GM12878 (cell line): ENCODE measurements around the gene DDX24. TPM values are rescaled to one million over a fixed set of nuclear protein-coding genes. Genes with fewer than 3 reads are reported as not detected.

Experiments used
- ATAC-seq: fragments of 200-7000 bp; cut with Tn5 transposase; 3 replicates; pipeline ENCODE4 v1.9.1; 2020; ENCODE audit warnings: mild to moderate bottlenecking, moderate library complexity
- BruUV-seq: library from RNA; stranded (reverse); fragments of 400-500 nt; replicated peaks from 2 replicates; lab custom pipeline; 2021; lab: Mats Ljungman, UMichigan
- CTCF ChIA-PET: fragments of 300-600 bp; sonication (Branson Sonifier 250); formaldehyde crosslinking; extraction: SDS; loops from one replicate; lab custom pipeline; 2021; ENCODE audit warnings: inconsistent platforms; lab: Yijun Ruan, JAX
- POLR2A ChIA-PET: fragments of 350-600 bp; formaldehyde crosslinking; extraction: SDS; loops from one replicate; lab custom pipeline; 2021; ENCODE audit warnings: inconsistent platforms; lab: Charles Lee
- RAD21 ChIA-PET: fragments of 300-600 bp; sonication (Branson Sonifier 250); formaldehyde crosslinking; loops from one replicate; lab custom pipeline; 2023; ENCODE audit warnings: antibody characterized with exemption; ENCODE audit not compliant: unreplicated experiment; lab: Charles Lee
- SMC1A ChIA-PET: fragments of 300-600 bp; sonication (Branson Sonifier 250); formaldehyde crosslinking; loops from one replicate; lab custom pipeline; 2023; ENCODE audit not compliant: unreplicated experiment, uncharacterized antibody; lab: Charles Lee
- DNase-seq: peaks from one replicate; pipeline ENCODE4 v3.0.0-alpha.2; 2011; ENCODE audit warnings: low read depth, low spot score
- FAIRE-seq: peaks from 3 replicates; lab custom pipeline; 2011; peaks lifted over from hg19 to GRCh38; lab: Jason Lieb, UNC
- H2AFZ ChIP-seq: 2 replicates; pipeline ENCODE4 v1.6.0; 2011; ENCODE audit warnings: low read depth, low read length, control low read depth; ENCODE audit not compliant: control insufficient read depth
- H3K27ac ChIP-seq: 2 replicates; pipeline ENCODE4 v1.5.1; 2011; ENCODE audit warnings: control low read depth; ENCODE audit not compliant: control insufficient read depth, insufficient read depth
- H3K27me3 ChIP-seq, 2 experiments: replicated peaks in 1 of 2; 2 replicates each; pipeline versions ENCODE4 v1.6.0 to v1.6.1; 2011; ENCODE audit warnings: low read length in 1 of 2; ENCODE audit not compliant: control insufficient read depth in 2 of 2, insufficient read depth in 2 of 2
- H3K36me3 ChIP-seq, 2 experiments: 2 replicates each; pipeline ENCODE4 v1.5.1; 2011; ENCODE audit warnings: low read length in 1 of 2; ENCODE audit not compliant: control insufficient read depth in 2 of 2, insufficient read depth in 2 of 2
- H3K4me1 ChIP-seq: 2 replicates; pipeline ENCODE4 v1.6.1; 2011; ENCODE audit warnings: mild to moderate bottlenecking, low read length, moderate library complexity, mixed read lengths; ENCODE audit not compliant: control insufficient read depth, insufficient read depth
- H3K4me2 ChIP-seq: 2 replicates; pipeline ENCODE4 v1.6.0; 2011; ENCODE audit warnings: control low read depth; ENCODE audit not compliant: control insufficient read depth, insufficient read depth
- H3K4me3 ChIP-seq: fragments of 200-600 bp; sonication (generic); 2 replicates; pipeline ENCODE4 v1.5.1; 2016
- H3K79me2 ChIP-seq: 2 replicates; pipeline ENCODE4 v1.6.0; 2011; ENCODE audit warnings: low read length; ENCODE audit not compliant: control insufficient read depth, insufficient read depth
- H3K9ac ChIP-seq: 2 replicates; pipeline ENCODE4 v1.8.0; 2011; ENCODE audit warnings: low read length, control low read depth, mixed read lengths; ENCODE audit not compliant: control insufficient read depth, insufficient read depth
- H3K9me3 ChIP-seq: replicated peaks from 3 replicates; pipeline ENCODE4 v1.5.1; 2011; ENCODE audit warnings: mild to moderate bottlenecking, low read length; ENCODE audit not compliant: control insufficient read depth, insufficient read depth
- H4K20me1 ChIP-seq: 2 replicates; pipeline ENCODE4 v1.6.0; 2011; ENCODE audit not compliant: control insufficient read depth, insufficient read depth
- CBFB ChIP-seq: IDR thresholded peaks from 2 replicates; pipeline ENCODE4 v1.6.1; 2016; ENCODE audit warnings: antibody characterized with exemption, low read depth
- DPF2 ChIP-seq: fragments of 450-650 bp; IDR thresholded peaks from 2 replicates; pipeline ENCODE4 v1.6.1; 2017; ENCODE audit warnings: mild to moderate bottlenecking
- EGR1 ChIP-seq, 2 experiments: IDR thresholded peaks; 1 replicate in 1 of 2; 2 replicates in 1 of 2; pipeline ENCODE4 v1.6.1; 2011 to 2012; ENCODE audit warnings: low read depth in 2 of 2, low read length in 2 of 2, borderline replicate concordance in 1 of 2, mild to moderate bottlenecking in 1 of 2, moderate library complexity in 1 of 2
- ELK1 ChIP-seq: IDR thresholded peaks from 2 replicates; pipeline ENCODE4 v1.6.1; 2012; ENCODE audit warnings: low read depth, low read length, improper control_type of control experiment
- NR2C1 ChIP-seq: fragments of 450-650 bp; IDR thresholded peaks from 2 replicates; pipeline ENCODE4 v1.6.1; 2017; ENCODE audit warnings: antibody characterized with exemption, mild to moderate bottlenecking, moderate library complexity
- POLR2A ChIP-seq: IDR thresholded peaks from 2 replicates; pipeline ENCODE4 v1.6.1; 2011; ENCODE audit warnings: low read depth, mild to moderate bottlenecking, low read length
- SMARCA5 ChIP-seq: fragments of 450-650 bp; IDR thresholded peaks from 2 replicates; pipeline ENCODE4 v1.6.1; 2017; ENCODE audit warnings: mild to moderate bottlenecking
- ZBTB33 ChIP-seq: fragments of 450-650 bp; IDR thresholded peaks from 2 replicates; pipeline ENCODE4 v1.6.1; 2017; ENCODE audit warnings: mild to moderate bottlenecking
- ZNF687 ChIP-seq: fragments of 450-650 bp; IDR thresholded peaks from 2 replicates; pipeline ENCODE4 v1.6.1; 2017; ENCODE audit warnings: mild to moderate bottlenecking, moderate library complexity
- WGBS: methylation state at CpG from one replicate; pipeline ENCODE4 v1.1.6; 2016; ENCODE audit warnings: low lambda C conversion rate; ENCODE audit not compliant: insufficient replicate concordance, insufficient coverage; ENCODE audit errors: missing lambda C conversion rate; 5-methylcytosine and 5-hydroxymethylcytosine counted together
- in situ Hi-C: fragments of 300-500 bp; cut with MboI; formaldehyde crosslinking; loops from 9 replicates; pipeline ENCODE4 v1.14.3; 2018; ENCODE audit warnings: mixed read lengths
- intact Hi-C: fragments of 100-400 bp; cut with micrococcal nuclease; formaldehyde crosslinking; loops from one replicate; pipeline ENCODE4 v1.14.2; 2022; ENCODE audit not compliant: unreplicated experiment
- polyA plus RNA-seq, 11 experiments: library from polyadenylated mRNA; depleted of rRNA in 4 of 11; unstranded in 6 of 11; stranded (reverse) in 5 of 11; fragments of >200 nt; fragmentation: Nextera tagmentation in 4 of 11; fragmentation: Illumina TruSeq in 1 of 11; extraction: Ambion mirVana in 4 of 11; extraction: Trizol in 1 of 11; gene quantifications; 1 replicate in 1 of 11; 2 replicates in 10 of 11; pipeline versions ENCODE4 v1.2.1 to v1.2.3, GENCODE V29; 2011 to 2016; ENCODE audit warnings: inconsistent platforms in 2 of 11, missing spikeins in 2 of 11, low read depth in 1 of 11
- total RNA-seq, 4 experiments: library from RNA; depleted of rRNA in 3 of 4; stranded (reverse); fragments of >200 nt in 3 of 4; fragmentation: Illumina TruSeq in 1 of 4; extraction: Trizol in 1 of 4; gene quantifications; 2 replicates each; pipeline versions ENCODE4 v1.2.1 to v1.2.3, GENCODE V29; 2013 to 2021

The DDX24 gene
- total and polyA plus RNA-seq, 10 of the 15 experiments (the other 5 are each of a cell fraction or from before 2014, with no cell fraction given), result 137 to 266 (median 184) TPM

GRCh38 chr14:94121485-94121884 is 40.5 kb upstream of the DDX24 start (continued):
- TF ChIP-seq ZBTB33 (no peak), ELK1 (no peak), NR2C1 (no peak), CBFB (no peak), EGR1 (IDR thresholded peaks at IDR 0.05; ENCODE audit: borderline replicate concordance in 1 of 2, low read depth in 2 of 2, low read length in 2 of 2) (no peak), POLR2A (no peak), SMARCA5 (no peak)

- Histone ChIP-seq H3K9ac (no peak overlapping the region), H3K27ac (no peak overlapping the region), H2AFZ (no peak overlapping the region), H3K4me1 (no peaks in the 10 kb centered on the region), H3K27me3 (peaks cover 0 to 2% of the 10 kb centered on the region in 2 experiments; a peak in 3 of 4 replicates), H3K4me3 (no peak overlapping the region), H4K20me1 (no peaks in the 10 kb centered on the region), H3K4me2 (no peak overlapping the region), H3K79me2 (no peaks in the 10 kb centered on the region), H3K9me3 (no peaks in the 10 kb centered on the region; the same call in 2 of the 3 replicates), H3K36me3 (no peaks in the 10 kb centered on the region)
- ChIA-PET POLR2A (no interaction called here), RAD21 (no interaction called here), SMC1A (interaction anchor here (1.1 kb wide), 1 partner anchor 11 kb away, joined by 5 read pairs; no protein-coding TSS in a partner anchor), CTCF (no interaction called here)
- FAIRE-seq, result no peak
- BruUV-seq, result no TSS peak
- WGBS, result 21% methylated on average over 5 of the region's 5 CpGs
- no peak for ATAC-seq
- DNase-seq, result no peak
- intact Hi-C loops (no loop called here), in situ Hi-C loops (no loop called here)
- TF ChIP-seq ZNF687 (no peak), DPF2 (no peak)
These were observed 39.8 kb upstream of the DDX24 start for GRCh38 chr14:94120667-94121340.
